Trophoblast cell (in vitro differentiated cells and primary cell): ENCODE measurements around the gene CMTR1.

Source experiments
- DNase-seq, 2 donors: peaks; one replicate each; pipeline ENCODE4 v3.0.0-alpha.2; 2016
- H2AFZ ChIP-seq: 2 replicates; pipeline ENCODE4 v1.6.1; 2013; ENCODE audit warnings: low read length, moderate library complexity, mild to moderate bottlenecking; ENCODE audit not compliant: insufficient read depth, poor library complexity
- H2AK5ac ChIP-seq: 2 replicates; pipeline ENCODE4 v1.6.1; 2013; ENCODE audit warnings: mild to moderate bottlenecking, low read length
- H2BK120ac ChIP-seq: 2 replicates; pipeline ENCODE4 v1.6.1; 2013; ENCODE audit warnings: low read length, mild to moderate bottlenecking, moderate library complexity; ENCODE audit not compliant: insufficient read depth, poor library complexity
- H2BK12ac ChIP-seq: 2 replicates; pipeline ENCODE4 v1.6.1; 2013; ENCODE audit warnings: mild to moderate bottlenecking, low read length, moderate library complexity
- H2BK5ac ChIP-seq: 2 replicates; pipeline ENCODE4 v1.6.1; 2013; ENCODE audit warnings: low read length, low read depth, moderate library complexity, mild to moderate bottlenecking; ENCODE audit not compliant: poor library complexity
- H3K14ac ChIP-seq: 2 replicates; pipeline ENCODE4 v1.6.1; 2013; ENCODE audit warnings: mild to moderate bottlenecking, low read length
- H3K18ac ChIP-seq: 2 replicates; pipeline ENCODE4 v1.6.1; 2013; ENCODE audit warnings: mild to moderate bottlenecking, low read length
- H3K23ac ChIP-seq: 2 replicates; pipeline ENCODE4 v1.6.1; 2013; ENCODE audit warnings: low read length
- H3K27ac ChIP-seq: 2 replicates; pipeline ENCODE4 v1.5.1; 2013; ENCODE audit warnings: low read depth, mild to moderate bottlenecking, inconsistent platforms, low read length, moderate library complexity
- H3K27me3 ChIP-seq: 2 replicates; pipeline ENCODE4 v1.6.1; 2013; ENCODE audit warnings: inconsistent platforms, mild to moderate bottlenecking, low read length, moderate library complexity; ENCODE audit not compliant: insufficient read depth
- H3K36me3 ChIP-seq, 2 experiments: 1 replicate in 1 of 2; 2 replicates in 1 of 2; pipeline ENCODE4 v1.6.1; 2013; ENCODE audit warnings: low read length in 2 of 2, mild to moderate bottlenecking in 2 of 2, moderate library complexity in 1 of 2; ENCODE audit not compliant: insufficient read depth in 2 of 2, control insufficient read depth in 1 of 2
- H3K4ac ChIP-seq: 2 replicates; pipeline ENCODE4 v1.6.1; 2013; ENCODE audit warnings: low read depth, mild to moderate bottlenecking, low read length, moderate library complexity
- H3K4me1 ChIP-seq, 2 experiments: 1 replicate in 1 of 2; 2 replicates in 1 of 2; pipeline ENCODE4 v1.6.1; 2013; ENCODE audit warnings: low read length in 2 of 2, mild to moderate bottlenecking in 2 of 2, moderate library complexity in 1 of 2; ENCODE audit not compliant: insufficient read depth in 2 of 2, control insufficient read depth in 1 of 2
- H3K4me2 ChIP-seq: 2 replicates; pipeline ENCODE4 v1.6.1; 2013; ENCODE audit warnings: inconsistent platforms, mild to moderate bottlenecking, low read length, moderate library complexity
- H3K4me3 ChIP-seq: 2 replicates; pipeline ENCODE4 v1.5.1; 2013; ENCODE audit warnings: mild to moderate bottlenecking, low read depth, low read length, inconsistent platforms
- H3K79me1 ChIP-seq: one replicate; pipeline ENCODE4 v1.6.1; 2013; ENCODE audit warnings: low read length
- H3K79me2 ChIP-seq: 2 replicates; pipeline ENCODE4 v1.6.1; 2013; ENCODE audit warnings: low read length, mild to moderate bottlenecking; ENCODE audit not compliant: control insufficient read depth, insufficient read depth, poor library complexity
- H3K9ac ChIP-seq: 2 replicates; pipeline ENCODE4 v1.6.1; 2013; ENCODE audit warnings: mild to moderate bottlenecking, low read length
- H3K9me3 ChIP-seq: 2 replicates; pipeline ENCODE4 v1.6.1; 2013; ENCODE audit warnings: low read depth, mild to moderate bottlenecking, control low read depth, inconsistent platforms, low read length; ENCODE audit not compliant: insufficient read depth
- H4K12ac ChIP-seq: 2 replicates; pipeline ENCODE4 v1.6.1; 2013; ENCODE audit warnings: low read depth, mild to moderate bottlenecking, low read length, moderate library complexity
- H4K8ac ChIP-seq: 2 replicates; pipeline ENCODE4 v1.6.1; 2013; ENCODE audit warnings: low read depth, mild to moderate bottlenecking, low read length, moderate library complexity
- H4K91ac ChIP-seq: one replicate; pipeline ENCODE4 v1.6.1; 2013; ENCODE audit warnings: low read depth, mild to moderate bottlenecking, low read length, moderate library complexity
- WGBS: extraction: QIAGEN DNeasy Blood & Tissue Kit; methylation state at CpG from one replicate; pipeline ENCODE4 v1.1.7; 2013; ENCODE audit warnings: missing lambda C conversion rate; ENCODE audit not compliant: insufficient read length, insufficient coverage; ENCODE audit errors: extremely low coverage; 5-methylcytosine and 5-hydroxymethylcytosine counted together

CMTR1 gene

GRCh38 chr6:37459981-37460800 lies 27.2 kb downstream of the CMTR1 start:
- Histone ChIP-seq H3K14ac (no peak overlapping the region), H3K9me3 (no peaks in the 10 kb centered on the region), H4K8ac (no peak overlapping the region), H2BK120ac (no peak overlapping the region), H3K4me2 (no peak overlapping the region), H3K23ac (no peak overlapping the region), H2BK12ac (no peak overlapping the region), H2BK5ac (no peak overlapping the region), H4K91ac (no peak overlapping the region), H3K79me1 (no peaks in the 10 kb centered on the region), H3K4me3 (no peak overlapping the region), H2AFZ (no peak overlapping the region), H3K27ac (no peak overlapping the region), H3K27me3 (no peaks in the 10 kb centered on the region), H2AK5ac (no peak overlapping the region), H4K12ac (no peak overlapping the region), H3K79me2 (no peaks in the 10 kb centered on the region), H3K18ac (no peak overlapping the region), H3K4me1 (no peaks in the 10 kb centered on the region), H3K9ac (no peak overlapping the region), H3K4ac (no peak overlapping the region), H3K36me3 (peaks cover 13 to 39% of the 10 kb centered on the region in 2 experiments)
- WGBS: no CpG with 5 or more reads among the region's 5 CpGs
- no peak for DNase-seq

GRCh38 chr6:37460805-37461204 lies 27.8 kb downstream of the CMTR1 start:
- no peak overlapping the region for H3K23ac ChIP-seq
- H2BK12ac ChIP-seq: no peak overlapping the region
- no peak overlapping the region for H2BK120ac ChIP-seq
- H3K79me1 ChIP-seq: no peaks in the 10 kb centered on the region
- no peaks in the 10 kb centered on the region for H3K9me3 ChIP-seq
- no peak overlapping the region for H3K4ac ChIP-seq
- no peak overlapping the region for H3K4me3 ChIP-seq
- H3K4me1 ChIP-seq: no peaks in the 10 kb centered on the region
- DNase-seq: no peak
- H3K79me2 ChIP-seq: no peaks in the 10 kb centered on the region
- H3K14ac ChIP-seq: no peak overlapping the region
- no peak overlapping the region for H3K4me2 ChIP-seq
- no peak overlapping the region for H3K27ac ChIP-seq
- H2AFZ ChIP-seq: no peak overlapping the region
- H3K27me3 ChIP-seq: no peaks in the 10 kb centered on the region
- no peak overlapping the region for H4K12ac ChIP-seq
- H3K18ac ChIP-seq: no peak overlapping the region
- H2AK5ac ChIP-seq: no peak overlapping the region
- H4K8ac ChIP-seq: no peak overlapping the region
- no peak overlapping the region for H4K91ac ChIP-seq
- H2BK5ac ChIP-seq: no peak overlapping the region
- peaks cover 13 to 39% of the 10 kb centered on the region in 2 experiments for H3K36me3 ChIP-seq
- WGBS: no CpG with 5 or more reads among the region's 2 CpGs
- no peak overlapping the region for H3K9ac ChIP-seq

GRCh38 chr6:37463110-37463509 lies 30.1 kb downstream of the CMTR1 start:
- DNase-seq: no peak
- Histone ChIP-seq H3K27ac (no peak overlapping the region), H2BK12ac (no peak overlapping the region), H3K23ac (no peak overlapping the region), H4K91ac (no peak overlapping the region), H3K14ac (no peak overlapping the region), H2AFZ (no peak overlapping the region), H3K79me1 (no peaks in the 10 kb centered on the region), H3K9me3 (no peaks in the 10 kb centered on the region), H2BK5ac (no peak overlapping the region), H3K4ac (no peak overlapping the region), H3K79me2 (no peaks in the 10 kb centered on the region), H4K12ac (no peak overlapping the region), H3K18ac (no peak overlapping the region), H3K4me2 (no peak overlapping the region), H4K8ac (no peak overlapping the region), H2AK5ac (no peak overlapping the region), H3K9ac (no peak overlapping the region), H3K4me1 (no peaks in the 10 kb centered on the region), H2BK120ac (no peak overlapping the region), H3K4me3 (no peak overlapping the region), H3K36me3 (peaks cover 13 to 37% of the 10 kb centered on the region in 2 experiments), H3K27me3 (no peaks in the 10 kb centered on the region)

DNA sequence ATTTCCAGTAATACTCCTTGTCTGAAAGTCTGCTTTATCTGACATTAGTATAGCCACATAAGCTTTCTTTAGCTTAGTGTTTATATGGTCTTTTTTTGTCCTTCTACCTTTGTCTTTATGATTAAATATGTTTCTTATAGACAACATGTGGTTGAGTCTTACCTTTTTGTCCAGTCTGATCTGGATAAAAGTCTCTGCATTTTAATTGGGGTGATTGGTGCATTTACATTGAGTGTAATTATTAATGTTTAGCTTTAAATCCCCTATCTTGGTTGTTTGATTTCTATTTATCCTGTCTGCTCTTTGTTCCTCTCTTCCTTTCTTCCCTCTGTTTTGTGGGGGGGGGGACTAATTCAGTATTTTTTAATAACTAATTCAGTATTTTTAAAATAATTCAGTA lies 34.7 kb downstream of the CMTR1 start:
- Histone ChIP-seq H3K18ac (no peak overlapping the region), H3K36me3 (peaks cover 12 to 18% of the 10 kb centered on the region in 2 experiments), H3K4me1 (no peaks in the 10 kb centered on the region), H2AFZ (no peak overlapping the region), H2BK12ac (no peak overlapping the region), H4K91ac (no peak overlapping the region), H3K4ac (no peak overlapping the region), H4K12ac (no peak overlapping the region), H3K9ac (no peak overlapping the region), H3K79me2 (no peaks in the 10 kb centered on the region), H3K4me2 (no peak overlapping the region), H2BK120ac (no peak overlapping the region), H3K9me3 (no peaks in the 10 kb centered on the region), H2AK5ac (no peak overlapping the region), H3K27me3 (no peaks in the 10 kb centered on the region), H3K23ac (no peak overlapping the region), H2BK5ac (no peak overlapping the region), H3K79me1 (no peaks in the 10 kb centered on the region), H3K14ac (no peak overlapping the region), H3K27ac (no peak overlapping the region), H3K4me3 (no peak overlapping the region), H4K8ac (no peak overlapping the region)
- no peak for DNase-seq
